HG03025 (cell line): ENCODE data around the gene NPC1.
"Not testable (repeated sequence)": the region's sequence is repeated elsewhere in the genome, so short reads cannot be mapped to it uniquely, and the experiment has no call there.

Source experiments
- ATAC-seq: cut with Tn5 transposase; IDR thresholded peaks from one replicate; pipeline ENCODE4 v1.9.1; 2021; ENCODE audit warnings: mild to moderate bottlenecking, moderate library complexity; ENCODE audit not compliant: unreplicated experiment, low FRiP score

Gene NPC1

DNA sequence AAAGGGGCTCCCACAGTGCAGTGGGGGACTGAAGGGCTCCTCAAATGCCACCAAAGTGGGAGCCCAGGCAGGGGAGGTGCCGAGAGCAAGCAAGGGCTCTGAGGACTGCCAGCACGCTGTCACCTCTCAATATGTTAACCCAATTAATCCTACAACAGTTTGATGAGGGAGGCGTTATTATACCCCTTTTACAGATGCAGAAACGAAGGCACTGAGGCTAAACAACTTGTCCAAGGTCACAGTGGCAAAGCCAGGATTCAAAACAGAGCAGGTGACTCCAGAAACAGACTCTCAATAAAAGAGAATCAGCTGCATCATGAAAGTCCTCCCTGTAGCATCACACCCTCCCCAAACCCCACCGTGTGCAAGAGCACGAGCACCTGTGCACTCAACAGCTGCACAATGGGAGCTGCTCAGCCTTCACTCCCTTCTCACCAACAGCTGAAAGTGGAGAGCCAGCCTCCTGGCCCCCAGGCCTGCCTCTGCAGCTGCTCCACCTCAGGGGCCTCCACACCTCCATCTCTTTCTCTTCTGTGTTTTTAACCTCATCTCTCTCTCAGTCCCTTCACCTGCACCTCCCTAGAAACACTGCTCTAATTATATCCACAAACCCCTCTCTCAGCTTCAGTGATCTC is 8.1 kb downstream of the NPC1 start:
- peak; percentile 55 for ATAC-seq

DNA sequence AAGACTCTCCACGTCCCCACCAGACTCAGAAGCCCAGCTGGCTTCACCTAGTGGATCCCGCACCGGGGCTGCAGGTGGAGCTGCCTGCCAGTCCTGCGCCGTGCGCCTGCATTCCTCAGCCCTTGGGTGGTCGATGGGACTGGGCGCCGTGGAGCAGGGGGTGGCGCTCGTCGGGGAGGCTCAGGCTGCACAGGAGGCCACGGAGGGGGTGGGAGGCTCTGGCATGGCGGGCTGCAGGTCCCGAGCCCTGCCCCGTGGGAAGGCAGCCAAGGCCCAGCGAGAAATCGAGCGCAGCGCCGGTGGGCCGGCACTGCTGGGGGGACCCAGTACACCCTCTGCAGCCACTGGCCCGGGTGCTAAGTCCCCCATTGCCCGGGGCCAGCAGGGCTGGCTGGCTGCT is 8.8 kb downstream of the NPC1 start:
- ATAC-seq: not testable (repeated sequence)

DNA sequence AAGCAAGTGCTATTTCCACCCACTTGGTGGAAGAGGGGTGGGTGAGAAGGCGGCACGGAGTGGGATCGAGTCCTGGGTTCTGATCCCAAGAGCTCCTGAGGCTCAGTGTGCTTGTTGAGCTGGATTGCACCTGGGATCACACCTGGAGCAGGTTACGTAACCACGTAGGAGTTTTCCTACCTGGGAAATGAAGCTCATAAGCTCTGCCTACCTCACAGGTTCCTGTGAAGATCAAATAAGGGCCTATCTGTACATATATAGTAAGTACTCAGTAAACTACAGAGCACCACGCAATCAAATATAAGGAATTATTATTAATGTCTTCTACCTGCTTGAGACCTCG is 11.0 kb downstream of the NPC1 start:
- ATAC-seq: no peak

DNA sequence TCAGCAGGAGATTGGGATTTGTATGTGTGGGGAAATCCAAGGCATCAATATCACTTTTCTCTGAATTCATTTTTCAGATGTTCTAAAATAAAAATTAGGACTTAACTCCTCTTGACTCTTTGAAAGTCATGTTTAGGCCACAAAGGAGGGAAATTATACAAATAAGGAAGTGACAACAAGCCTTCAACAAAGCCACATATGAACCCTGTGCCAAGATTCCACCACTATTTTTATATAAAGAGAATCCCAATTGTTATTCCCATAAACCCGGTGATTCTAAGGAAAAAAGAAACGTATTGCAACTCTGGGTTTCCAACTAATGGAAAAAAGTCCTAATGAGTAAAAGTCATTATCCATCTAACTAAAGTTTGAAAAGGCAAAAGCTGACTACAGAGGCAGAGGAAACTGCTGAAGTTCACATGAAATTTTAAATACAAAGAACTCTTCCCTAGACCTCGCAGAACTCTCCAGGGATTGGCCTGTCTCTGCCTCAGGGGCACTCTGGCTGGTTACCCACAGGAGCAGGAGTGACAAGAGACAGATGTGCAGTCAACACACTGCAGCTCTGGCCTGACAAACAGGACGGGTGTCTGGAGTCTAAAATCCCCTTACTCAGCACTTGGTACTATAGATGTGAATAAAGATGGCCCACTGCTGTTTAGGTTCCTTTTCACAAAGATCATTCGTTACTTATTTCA is 11.5 kb downstream of the NPC1 start:
- no peak for ATAC-seq

DNA sequence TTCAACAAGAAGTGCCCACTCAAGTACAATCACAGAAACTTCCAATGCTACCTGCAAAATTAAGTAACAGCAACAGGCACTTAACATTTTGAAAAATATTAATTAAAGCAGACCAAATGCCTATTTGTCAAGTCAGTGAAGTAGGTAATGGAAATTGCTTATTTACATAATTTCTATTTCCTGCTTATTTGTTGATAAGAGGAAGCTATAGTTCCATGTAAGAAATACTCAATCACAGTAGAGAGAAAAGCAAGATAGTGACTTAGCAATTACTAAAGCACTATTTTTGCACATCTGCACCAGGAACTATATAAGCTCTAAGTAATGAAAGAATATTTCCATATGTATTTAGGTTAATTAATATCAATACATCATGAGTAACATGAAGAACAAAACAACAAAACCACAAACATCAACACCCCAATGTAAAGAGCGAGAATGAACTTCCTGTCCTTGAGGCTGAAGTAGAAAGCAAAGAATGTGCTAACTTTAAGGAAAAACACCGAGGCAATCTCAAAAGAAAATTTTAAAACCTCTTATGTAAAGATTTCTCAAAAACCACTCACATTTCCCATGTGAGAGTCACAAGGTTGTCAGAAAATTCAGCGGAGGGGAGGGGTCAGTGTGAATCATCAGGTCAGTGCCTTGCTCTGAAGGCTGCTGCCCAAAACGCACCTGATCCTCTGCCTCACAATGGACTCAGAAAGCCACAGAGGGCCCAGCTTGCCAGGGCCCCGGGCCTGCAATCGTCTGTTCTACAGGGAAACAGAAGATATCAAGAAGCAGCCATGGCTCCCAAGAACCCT is 12.5 kb downstream of the NPC1 start:
- ATAC-seq: no peak

DNA sequence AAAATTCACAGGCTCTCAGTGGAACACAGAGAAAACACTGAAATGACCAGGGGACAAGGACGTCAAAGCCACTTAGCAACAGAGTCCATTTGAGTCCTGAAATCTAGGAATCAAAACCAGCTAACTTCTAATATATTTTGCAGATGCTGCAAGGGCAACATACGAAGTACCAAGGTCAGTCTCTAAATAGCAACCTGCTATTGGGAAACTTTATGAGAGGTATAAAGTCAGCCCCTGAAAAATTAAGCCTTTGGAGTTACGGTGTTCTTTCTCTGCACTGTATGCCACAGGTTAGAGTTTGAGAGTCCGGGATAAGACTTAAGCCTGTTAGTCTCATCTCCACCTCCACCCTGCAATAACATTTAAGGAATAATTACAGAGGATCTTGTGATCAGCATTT is 13.3 kb downstream of the NPC1 start:
- no peak for ATAC-seq

DNA sequence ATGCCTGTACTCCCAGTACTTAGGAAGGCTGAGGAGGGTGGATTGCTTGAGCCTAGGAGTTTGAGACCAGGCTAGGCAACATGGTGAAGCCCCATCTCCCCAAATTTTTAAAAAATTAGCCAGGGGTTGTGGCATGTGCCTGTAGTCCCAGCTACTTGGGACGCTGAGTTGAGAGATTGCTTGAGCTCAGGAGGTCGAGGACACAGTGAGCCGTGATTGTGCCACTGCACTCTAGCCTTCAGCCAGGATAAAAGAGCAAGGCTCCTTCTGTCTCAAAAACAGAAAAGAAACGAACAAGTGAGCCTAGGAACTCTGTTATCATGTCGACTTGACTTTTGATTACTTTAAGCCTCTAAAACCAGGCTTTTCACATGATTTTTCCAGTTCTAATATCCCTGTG is 13.7 kb downstream of the NPC1 start:
- ATAC-seq: no peak

DNA sequence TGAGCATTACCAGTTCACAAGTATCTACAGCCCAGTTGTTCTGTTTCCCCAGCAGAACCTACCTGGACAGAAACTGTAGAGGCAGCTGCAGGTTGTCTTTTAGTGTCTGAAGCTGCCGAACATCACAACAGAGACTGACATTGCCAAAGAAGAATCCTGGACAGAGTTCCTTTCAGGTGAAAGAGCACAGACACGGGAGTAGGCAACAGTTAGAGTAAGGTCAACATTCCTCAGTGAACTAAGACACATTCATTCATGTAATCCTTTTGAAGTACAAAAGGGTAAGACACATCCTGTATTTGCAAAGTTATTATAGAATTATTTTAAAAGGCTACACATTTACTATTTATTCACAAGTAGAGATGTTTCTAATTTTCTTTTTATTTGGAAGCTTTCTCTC is 14.3 kb downstream of the NPC1 start:
- no peak for ATAC-seq

DNA sequence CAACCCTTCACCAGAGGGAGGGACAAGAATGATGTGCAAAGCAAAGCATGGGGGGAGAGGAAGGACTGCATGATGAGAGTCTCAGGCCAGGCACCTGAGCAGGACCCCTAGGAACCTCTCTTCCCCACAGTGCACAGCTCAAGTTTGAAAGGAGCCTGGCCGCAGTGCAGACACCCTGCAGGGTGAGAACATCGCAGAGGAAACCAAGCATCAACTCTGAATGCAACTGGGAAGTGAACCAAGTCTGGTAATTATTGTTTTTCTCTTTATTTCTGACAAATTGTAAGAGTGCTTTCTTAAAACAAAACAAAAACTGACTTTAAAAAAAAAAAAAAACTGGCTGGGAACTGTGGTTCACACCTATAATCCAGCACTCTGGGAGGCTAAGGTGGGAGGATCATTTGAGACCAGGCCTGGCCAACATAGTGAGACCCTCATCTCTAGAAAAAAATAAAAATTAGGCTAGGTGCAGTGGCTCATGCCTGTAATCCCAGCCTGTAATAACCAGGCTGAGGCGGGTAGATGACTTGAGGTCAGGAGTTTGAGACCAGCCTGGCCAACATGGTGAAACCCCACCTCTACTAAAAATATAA is 15.3 kb downstream of the NPC1 start:
- no peak for ATAC-seq

DNA sequence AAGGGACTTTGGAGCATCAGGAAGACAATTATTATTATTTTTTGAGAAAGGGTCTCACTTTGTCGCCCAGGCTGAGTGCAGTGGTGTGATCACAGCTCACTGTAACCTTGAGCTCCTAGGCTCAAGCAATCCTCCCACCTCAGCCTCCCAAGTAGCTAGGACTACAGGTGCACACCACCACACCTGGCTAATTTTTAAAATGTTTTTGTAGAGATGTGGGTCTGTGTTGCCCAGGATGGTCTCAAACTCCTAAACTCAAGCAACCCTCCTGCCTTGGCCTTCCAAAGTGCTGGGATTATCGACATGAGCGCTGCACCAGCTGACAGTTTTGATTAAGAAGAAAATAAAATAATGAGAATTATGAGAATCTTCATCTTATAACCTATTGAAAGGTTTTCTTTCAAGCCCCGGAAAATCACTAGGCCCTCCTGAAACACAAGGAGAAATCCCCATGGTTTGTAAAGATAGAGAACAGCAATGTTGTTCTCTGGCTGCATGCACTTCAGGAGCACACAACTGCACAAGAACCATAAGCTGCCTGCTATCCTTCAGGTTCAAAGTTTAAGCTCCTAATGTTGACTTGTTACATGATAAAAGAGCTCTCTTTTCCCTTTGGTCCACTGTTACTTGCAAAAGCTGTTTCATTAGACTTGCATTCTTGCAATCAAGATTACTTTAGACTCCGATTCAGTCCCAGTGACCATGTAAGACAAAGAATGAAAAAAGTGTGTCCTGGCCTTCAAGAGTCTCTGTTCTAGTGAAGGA is 16.8 kb downstream of the NPC1 start:
- ATAC-seq: no peak

DNA sequence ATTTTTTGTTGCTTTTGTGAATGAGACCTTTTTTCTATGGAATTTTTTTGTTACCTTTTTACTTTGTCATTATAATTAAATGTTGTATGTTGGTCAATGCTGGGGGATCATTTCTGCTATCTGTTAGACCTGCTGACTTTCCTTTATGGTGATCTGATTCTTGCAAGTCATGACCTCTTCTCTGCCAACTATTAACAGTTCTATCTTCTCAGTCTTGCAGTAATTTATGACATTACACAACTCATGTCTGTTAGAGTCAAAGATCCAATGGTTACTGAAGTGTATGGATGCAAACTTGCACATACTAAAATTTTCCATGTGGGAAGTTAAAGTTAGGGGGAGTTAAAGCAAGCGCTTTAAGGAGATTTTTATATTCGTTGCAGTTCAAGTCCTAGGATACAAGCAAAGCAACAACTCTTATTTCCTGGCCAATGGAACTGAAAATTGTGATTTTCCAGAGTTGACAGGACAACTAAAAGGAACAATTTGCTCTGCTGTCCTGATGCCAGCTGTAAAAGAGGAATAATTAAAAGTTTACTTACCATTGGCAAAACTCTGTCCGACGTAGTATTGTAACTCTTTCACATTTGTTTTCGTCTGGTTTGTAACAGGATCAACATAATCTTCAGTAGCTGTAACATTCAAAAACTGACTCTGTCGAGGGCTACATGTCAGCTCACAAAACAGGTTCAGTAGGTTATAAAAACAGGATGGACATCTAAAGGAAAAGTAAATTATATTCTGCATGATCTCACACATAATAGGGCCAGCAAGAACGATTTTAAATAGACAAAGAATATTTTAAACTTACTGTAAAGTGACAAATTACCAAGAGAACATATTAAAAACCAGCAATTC is 17.8 kb downstream of the NPC1 start:
- ATAC-seq: no peak

DNA sequence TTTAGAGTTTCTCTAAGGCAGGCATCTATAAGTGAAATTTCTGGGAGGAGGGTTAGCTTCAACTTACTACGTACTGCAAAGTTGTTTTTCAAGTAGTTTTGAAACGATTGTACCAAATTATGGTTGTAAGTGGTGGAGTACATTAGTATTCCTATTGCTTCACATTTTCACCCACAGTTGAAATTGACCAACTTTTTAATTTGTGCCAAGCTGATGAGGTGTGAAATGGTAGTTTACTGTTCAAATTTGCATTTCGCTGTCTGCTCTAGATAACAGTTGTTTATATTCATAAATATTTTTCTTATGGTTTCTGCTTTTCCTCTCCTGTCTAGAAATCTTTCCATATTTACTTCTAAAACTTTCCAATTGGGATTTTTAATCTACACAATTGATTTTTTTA is 18.6 kb downstream of the NPC1 start:
- ATAC-seq: no peak

DNA sequence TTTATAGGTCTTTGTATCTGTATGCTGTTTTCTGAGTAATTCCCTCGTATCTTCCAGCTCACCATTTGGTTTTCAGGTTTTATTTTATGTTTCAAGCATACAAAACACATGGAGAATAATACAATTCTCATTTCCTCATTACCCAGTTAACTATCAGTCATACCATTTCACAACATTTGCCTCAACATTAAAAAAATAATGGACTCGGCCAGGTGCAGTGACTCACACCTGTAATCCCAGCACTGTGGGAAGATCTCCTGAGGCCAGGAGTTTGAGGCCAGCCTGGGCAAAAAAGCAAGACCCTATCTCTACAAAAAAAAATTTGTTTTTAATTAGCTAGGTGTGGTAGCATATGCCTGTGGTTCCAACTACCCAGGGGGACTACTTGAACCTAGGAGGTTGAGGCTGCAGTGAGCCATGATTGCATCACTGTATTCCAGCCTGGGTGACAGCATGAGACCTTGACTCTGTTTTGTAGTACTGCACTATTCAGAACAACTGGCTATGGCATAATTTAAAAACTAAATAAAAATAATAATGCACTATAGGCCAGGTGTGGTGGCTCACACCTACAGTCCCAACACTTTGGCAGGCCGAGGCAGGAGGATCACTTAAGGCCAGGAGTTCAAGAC is 20.3 kb downstream of the NPC1 start:
- ATAC-seq: no peak

DNA sequence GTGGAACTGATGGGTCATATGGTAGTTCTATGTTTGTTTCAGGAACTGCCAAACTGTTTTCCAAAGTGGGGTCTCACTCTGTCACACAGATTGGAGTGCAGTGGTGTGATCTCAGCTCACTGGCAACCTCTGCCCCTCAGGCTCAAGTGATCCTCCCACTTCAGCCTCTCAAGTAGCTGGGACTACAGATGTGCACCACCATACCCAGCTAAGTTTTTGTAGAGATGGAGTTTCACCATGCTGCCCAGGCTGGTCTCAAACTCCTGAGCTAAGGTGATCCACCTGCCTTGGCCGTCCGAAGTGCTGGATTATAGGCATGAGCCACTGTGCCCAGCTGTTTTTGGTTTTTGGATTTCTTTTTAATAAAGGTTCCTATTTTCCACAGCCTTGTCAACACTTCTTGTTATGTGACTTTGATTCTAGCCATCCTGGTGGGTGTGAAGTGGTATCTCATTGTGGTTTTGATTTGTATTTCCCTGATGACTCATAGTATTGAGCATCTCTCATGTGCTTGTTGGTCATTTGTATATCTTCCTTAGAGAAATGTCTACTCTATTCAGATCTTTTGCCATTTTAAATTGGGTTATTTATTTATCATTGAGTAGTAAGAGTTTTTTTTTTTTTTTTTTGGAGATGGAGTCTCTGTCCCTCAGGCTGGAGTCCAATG is 22.8 kb downstream of the NPC1 start:
- no peak for ATAC-seq

DNA sequence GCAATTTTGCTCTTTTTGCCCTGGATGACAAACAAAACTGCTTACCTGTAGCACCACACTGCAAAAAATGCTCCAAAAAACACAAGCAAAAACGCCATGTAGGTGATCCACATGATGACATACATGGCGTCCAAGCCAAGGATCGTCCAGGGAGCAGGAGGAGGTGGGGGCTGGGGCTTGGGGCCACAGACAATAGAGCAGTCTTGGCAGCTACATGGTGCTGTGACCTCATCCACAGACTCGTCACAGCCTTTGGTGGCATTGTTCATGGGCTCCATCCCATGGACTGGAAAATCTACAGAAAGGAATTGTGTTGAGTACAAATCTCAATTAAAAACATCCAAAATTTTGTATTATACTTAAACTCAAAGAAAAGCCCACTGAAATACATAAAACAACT is 26.1 kb downstream of the NPC1 start:
- no peak for ATAC-seq

DNA sequence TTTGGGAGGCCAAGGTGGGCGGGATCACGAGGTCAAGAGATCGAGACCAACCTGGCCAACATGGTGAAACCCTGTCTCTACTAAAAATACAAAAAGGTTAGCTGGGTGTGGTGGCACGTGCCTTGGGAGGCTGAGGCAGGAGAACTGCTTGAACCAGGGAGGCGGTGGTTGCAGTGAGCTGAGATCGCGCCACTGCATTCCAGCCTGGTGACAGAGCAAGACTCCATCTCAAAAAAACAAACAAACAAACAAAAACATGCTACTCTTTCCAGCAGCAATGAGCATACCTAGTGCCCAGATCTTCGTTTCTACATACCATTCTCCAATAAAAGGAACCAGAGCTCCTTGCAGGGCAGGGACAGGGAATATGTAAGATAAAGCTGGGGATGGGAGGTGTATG is 28.8 kb downstream of the NPC1 start:
- not testable (repeated sequence) for ATAC-seq

DNA sequence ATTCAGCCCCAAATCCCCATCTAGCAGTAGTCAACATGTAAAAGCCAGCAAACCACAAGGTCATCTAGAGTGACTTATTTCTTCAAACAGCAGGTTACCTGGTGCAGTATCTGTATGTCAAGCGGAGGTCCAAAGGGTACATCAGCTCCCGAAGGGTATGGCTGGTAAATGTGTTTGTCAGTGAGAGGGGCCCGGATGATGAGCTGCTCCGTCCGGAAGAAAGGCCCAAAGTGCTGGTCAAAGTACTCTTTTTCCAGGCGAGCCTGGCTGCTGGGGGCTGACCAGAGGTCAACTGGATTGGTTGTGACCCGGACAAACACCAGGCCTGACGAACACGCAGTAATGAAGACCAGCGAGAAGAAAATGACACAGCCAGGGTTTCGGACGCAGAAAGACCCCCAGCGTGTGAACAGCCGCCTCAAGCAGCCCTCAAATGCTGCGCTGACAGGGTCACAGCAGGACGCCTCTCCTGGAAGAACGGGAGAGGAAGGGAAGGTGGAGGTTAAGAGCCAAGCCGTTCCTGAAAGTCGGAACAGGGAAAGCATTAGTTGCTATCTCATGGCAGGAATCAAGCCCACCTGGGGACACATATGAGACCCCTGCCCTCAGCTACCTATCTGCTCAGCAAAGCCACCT is 30.0 kb downstream of the NPC1 start:
- ATAC-seq: no peak

DNA sequence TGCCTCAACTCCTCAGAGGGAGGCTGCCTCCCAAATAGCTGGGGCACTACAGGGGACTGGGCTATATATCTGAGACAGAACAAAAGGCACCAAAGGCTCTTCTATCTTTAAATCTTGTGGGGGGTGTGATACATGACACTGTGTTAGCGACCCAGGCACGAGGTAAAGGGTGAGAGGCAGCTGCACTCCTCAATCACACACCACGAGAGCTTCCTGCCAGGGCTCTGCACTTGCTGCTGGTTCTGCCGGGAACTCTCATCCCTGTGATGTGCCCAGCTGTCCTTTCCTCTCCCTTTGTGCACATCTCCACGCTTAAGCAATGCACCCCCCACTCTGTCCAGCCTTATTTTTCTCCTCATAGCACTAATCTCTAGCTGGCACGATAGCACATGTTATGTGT is 32.4 kb downstream of the NPC1 start:
- no peak for ATAC-seq
